ENCODE data around the gene ALDH2. TPM values are rescaled to one million over a fixed set of nuclear protein-coding genes. Genes with fewer than 3 reads are reported as not detected.

The ALDH2 gene
- total and polyA plus RNA-seq, 2 of the 8 experiments (the other 6 are each of a cell fraction or from before 2014, with no cell fraction given): 25.4 to 43.8 TPM

DNA sequence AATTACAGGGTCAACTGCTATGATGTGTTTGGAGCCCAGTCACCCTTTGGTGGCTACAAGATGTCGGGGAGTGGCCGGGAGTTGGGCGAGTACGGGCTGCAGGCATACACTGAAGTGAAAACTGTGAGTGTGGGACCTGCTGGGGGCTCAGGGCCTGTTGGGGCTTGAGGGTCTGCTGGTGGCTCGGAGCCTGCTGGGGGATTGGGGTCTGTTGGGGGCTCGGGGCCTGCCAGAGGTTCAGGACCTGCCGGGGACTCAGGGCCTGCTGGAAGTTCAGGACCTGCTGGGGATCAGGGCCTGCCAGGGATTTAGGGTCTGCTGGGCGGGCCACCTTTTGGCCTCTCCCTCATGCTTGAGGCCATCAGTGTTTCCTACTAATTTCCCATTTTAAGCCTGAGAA is 37.1 kb downstream of the ALDH2 start:
- Histone ChIP-seq H3K23ac (ENCODE audit: insufficient read length) (no peak overlapping the region), H3K14ac (ENCODE audit: insufficient read length) (no peak overlapping the region), H3K27me3 (replicated peaks in 1 of 4; ENCODE audit: control insufficient read depth in 3 of 4, extremely low read depth in 1 of 4, insufficient read depth in 3 of 4, low read length in 3 of 4) (no peaks in the 10 kb centered on the region), H4K8ac (ENCODE audit: extremely low read depth, insufficient read depth, low read length) (no peak overlapping the region), H2BK120ac (replicated peaks; ENCODE audit: low read depth, low read length) (no peak overlapping the region), H3K23me2 (ENCODE audit: low read depth, low read length) (no peaks in the 10 kb centered on the region), H2BK20ac (ENCODE audit: low read length) (no peak overlapping the region), H3K4me1 (replicated peaks in 1 of 4; ENCODE audit: control insufficient read depth in 3 of 4, insufficient read depth in 4 of 4, low read length in 3 of 4) (no peaks in the 10 kb centered on the region), H2BK15ac (ENCODE audit: low read length) (no peak overlapping the region), H3K56ac (replicated peaks; ENCODE audit: insufficient read length, low read depth, low read length) (no peak overlapping the region), H3K9ac (replicated peaks in 1 of 4; ENCODE audit: extremely low read depth in 1 of 4, low read depth in 3 of 4, low read length in 3 of 4) (no peak overlapping the region), H4K20me1 (replicated peaks in 1 of 2; ENCODE audit: control insufficient read depth in 1 of 2, insufficient read depth in 2 of 2, low read length in 2 of 2) (no peaks in the 10 kb centered on the region), H3K79me2 (ENCODE audit: control insufficient read depth in 1 of 2, insufficient read depth in 2 of 2, low read length in 2 of 2) (no peaks in the 10 kb centered on the region), H3K18ac (ENCODE audit: extremely low read depth, low read length) (no peak overlapping the region), H3K9me3 (ENCODE audit: insufficient read depth in 2 of 2, low read depth in 1 of 2, low read length in 1 of 2) (no peaks in the 10 kb centered on the region), H3K4ac (replicated peaks; ENCODE audit: insufficient read length, low read depth, low read length) (no peak overlapping the region), H4K91ac (replicated peaks; ENCODE audit: insufficient read length, low read length) (no peak overlapping the region), H3K36me3 (ENCODE audit: control insufficient read depth in 2 of 4, insufficient read depth in 4 of 4, low read length in 3 of 4) (peaks cover 3 to 24% (median 11%) of the 10 kb centered on the region in 4 experiments; a peak in 7 of 8 replicates), H4K5ac (ENCODE audit: insufficient read length, low read depth, low read length) (no peak overlapping the region), H3K27ac (ENCODE audit: low read depth, low read length) (no peak overlapping the region), H3K4me2 (ENCODE audit: insufficient read depth in 1 of 2, low read depth in 2 of 2, low read length in 2 of 2) (no peak overlapping the region), H3K79me1 (ENCODE audit: low read depth, low read length) (no peaks in the 10 kb centered on the region), H2AK5ac (ENCODE audit: low read depth, low read length) (no peak overlapping the region), H2BK5ac (ENCODE audit: low read depth, low read length) (no peak overlapping the region), H3K4me3 (ENCODE audit: extremely low read depth in 1 of 4, insufficient read depth in 2 of 4, low read depth in 3 of 4, low read length in 4 of 4) (no peak overlapping the region), H2AFZ (ENCODE audit: low read length) (no peak overlapping the region), H2BK12ac (ENCODE audit: low read depth, low read length) (no peak overlapping the region)
- WGBS, 2 experiments (ENCODE audit: extremely low coverage in 1 of 2, insufficient coverage in 1 of 2, insufficient read length in 1 of 2, insufficient replicate concordance in 2 of 2, low coverage in 1 of 2, low lambda C conversion rate in 2 of 2, missing lambda C conversion rate in 1 of 2): 91% methylated on average over 6 of the region's 8 CpGs; no CpG with 5 or more reads in 1 of the 2 experiments
- no peak for TF ChIP-seq TCF12 (IDR thresholded peaks at IDR 0.05; ENCODE audit: low read depth, low read length)
- no peak for DNase-seq (ENCODE audit: low read depth in 1 of 2, low spot score in 2 of 2)
- CTCF ChIA-PET (ENCODE audit: partially characterized antibody): interaction anchor here (1.8 kb wide), 1 partner anchor 9 kb away, joined by 10 read pairs; no protein-coding TSS in a partner anchor
- FAIRE-seq: no peak
- POLR2A ChIA-PET (ENCODE audit: partially characterized antibody): no interaction called here
